H9 (cell line): ENCODE results near the gene PLD1. TPM values are rescaled to one million over a fixed set of nuclear protein-coding genes. Genes with fewer than 3 reads are reported as not detected.
A peak's percentile ranks its signal among the peaks of the same experiment; 100 is the strongest.

Experiments
- DNase-seq: peaks from one replicate; pipeline ENCODE4 v3.0.0-alpha.2; 2017
- H2AFZ ChIP-seq: one replicate; pipeline ENCODE4 v1.6.1; 2013; ENCODE audit warnings: mild to moderate bottlenecking, low read length, control low read depth, moderate library complexity
- H2AK5ac ChIP-seq: 2 replicates; pipeline ENCODE4 v1.6.1; 2013; ENCODE audit warnings: low read length, control low read depth, mixed read lengths; ENCODE audit not compliant: insufficient read length
- H2BK120ac ChIP-seq: one replicate; pipeline ENCODE4 v1.6.1; 2013; ENCODE audit warnings: low read depth, mild to moderate bottlenecking, low read length, control low read depth, inconsistent platforms; ENCODE audit not compliant: poor library complexity, severe bottlenecking
- H2BK12ac ChIP-seq: 2 replicates; pipeline ENCODE4 v1.6.1; 2013; ENCODE audit warnings: low read length, control low read depth, mixed read lengths, low read depth; ENCODE audit not compliant: insufficient read length
- H2BK15ac ChIP-seq: 2 replicates; pipeline ENCODE4 v1.6.1; 2013; ENCODE audit warnings: low read depth, low read length, control low read depth
- H2BK20ac ChIP-seq: one replicate; pipeline ENCODE4 v1.6.1; 2013; ENCODE audit warnings: low read depth, mild to moderate bottlenecking, low read length, control low read depth, inconsistent platforms; ENCODE audit not compliant: poor library complexity, severe bottlenecking
- H2BK5ac ChIP-seq: 2 replicates; pipeline ENCODE4 v1.6.1; 2013; ENCODE audit warnings: low read length, control low read depth, mixed read lengths; ENCODE audit not compliant: insufficient read length
- H3K14ac ChIP-seq: 2 replicates; pipeline ENCODE4 v1.6.1; 2013; ENCODE audit warnings: low read length, control low read depth; ENCODE audit not compliant: insufficient read depth
- H3K18ac ChIP-seq: 2 replicates; pipeline ENCODE4 v1.6.1; 2013; ENCODE audit warnings: low read depth, mild to moderate bottlenecking, mixed read lengths, low read length, control low read depth; ENCODE audit not compliant: insufficient read length
- H3K23ac ChIP-seq: 2 replicates; pipeline ENCODE4 v1.6.1; 2013; ENCODE audit warnings: low read length, control low read depth, mixed read lengths, low read depth; ENCODE audit not compliant: insufficient read length
- H3K23me2 ChIP-seq: 2 replicates; pipeline ENCODE4 v1.6.1; 2013; ENCODE audit warnings: low read depth, mild to moderate bottlenecking, mixed read lengths, low read length, control low read depth; ENCODE audit not compliant: insufficient read length, poor library complexity, severe bottlenecking
- H3K27ac ChIP-seq: 2 replicates; pipeline ENCODE4 v1.5.1; 2013; ENCODE audit warnings: low read length, control low read depth, mixed read lengths, low read depth; ENCODE audit not compliant: insufficient read length
- H3K27me3 ChIP-seq: 2 replicates; pipeline ENCODE4 v1.6.1; 2013; ENCODE audit warnings: low read length, control low read depth, inconsistent platforms; ENCODE audit not compliant: insufficient read depth
- H3K4ac ChIP-seq: 2 replicates; pipeline ENCODE4 v1.6.1; 2013; ENCODE audit warnings: low read depth, mild to moderate bottlenecking, control low read depth, inconsistent platforms, low read length, moderate library complexity
- H3K4me1 ChIP-seq: 2 replicates; pipeline ENCODE4 v1.6.1; 2013; ENCODE audit warnings: low read length, control low read depth, inconsistent platforms; ENCODE audit not compliant: insufficient read depth
- H3K4me2 ChIP-seq: 2 replicates; pipeline ENCODE4 v1.6.1; 2013; ENCODE audit warnings: low read length, control low read depth, mixed read lengths; ENCODE audit not compliant: insufficient read length, insufficient read depth
- H3K56ac ChIP-seq: 2 replicates; pipeline ENCODE4 v1.6.1; 2013; ENCODE audit warnings: low read depth, mild to moderate bottlenecking, mixed read lengths, low read length, control low read depth; ENCODE audit not compliant: insufficient read length
- H3K79me1 ChIP-seq: 2 replicates; pipeline ENCODE4 v1.6.1; 2013; ENCODE audit warnings: low read depth, mild to moderate bottlenecking, moderate library complexity, low read length, control low read depth, inconsistent platforms; ENCODE audit not compliant: insufficient read depth, poor library complexity, severe bottlenecking
- H3K79me2 ChIP-seq: 2 replicates; pipeline ENCODE4 v1.6.1; 2013; ENCODE audit warnings: low read length, control low read depth, inconsistent platforms; ENCODE audit not compliant: insufficient read depth
- H3K9ac ChIP-seq: 2 replicates; pipeline ENCODE4 v1.6.1; 2013; ENCODE audit warnings: low read length, control low read depth, mixed read lengths; ENCODE audit not compliant: insufficient read length; ENCODE audit errors: extremely low read depth
- H3K9me3 ChIP-seq: one replicate; pipeline ENCODE4 v1.6.1; 2013; ENCODE audit warnings: low read depth, low read length, inconsistent platforms; ENCODE audit not compliant: control insufficient read depth
- H3T11ph ChIP-seq: one replicate; pipeline ENCODE4 v1.6.1; 2013; ENCODE audit warnings: mild to moderate bottlenecking, low read length, control low read depth, inconsistent platforms
- H4K20me1 ChIP-seq: one replicate; pipeline ENCODE4 v1.6.1; 2013; ENCODE audit not compliant: control insufficient read depth, insufficient read length, insufficient read depth
- H4K5ac ChIP-seq: 2 replicates; pipeline ENCODE4 v1.6.1; 2013; ENCODE audit warnings: low read depth, mild to moderate bottlenecking, mixed read lengths, low read length, control low read depth; ENCODE audit not compliant: insufficient read length
- H4K8ac ChIP-seq: replicated peaks from 2 replicates; pipeline ENCODE4 v1.6.1; 2013; ENCODE audit warnings: low read length, control low read depth, mixed read lengths, low read depth; ENCODE audit not compliant: insufficient read length
- H4K91ac ChIP-seq: 2 replicates; pipeline ENCODE4 v1.6.1; 2013; ENCODE audit warnings: low read depth, mild to moderate bottlenecking, moderate library complexity, mixed read lengths, low read length, control low read depth; ENCODE audit not compliant: insufficient read length
- H3K27ac Mint-ChIP-seq, 3 experiments: 2 replicates in 2 of 3; 3 replicates in 1 of 3; pipeline ENCODE4 v1.8.0; 2020 to 2021; ENCODE audit warnings: mixed read lengths in 3 of 3, mild to moderate bottlenecking in 1 of 3, moderate library complexity in 1 of 3
- H3K27me3 Mint-ChIP-seq: 2 replicates; pipeline ENCODE4 v1.8.0; 2021; ENCODE audit warnings: low read depth, mild to moderate bottlenecking, moderate library complexity, mixed read lengths
- H3K36me3 Mint-ChIP-seq, 3 experiments: 2 replicates in 2 of 3; 3 replicates in 1 of 3; pipeline ENCODE4 v1.8.0; 2020 to 2021; ENCODE audit warnings: low read depth in 3 of 3, mixed read lengths in 3 of 3; ENCODE audit not compliant: insufficient read depth in 1 of 3
- H3K4me1 Mint-ChIP-seq, 2 experiments: 2 replicates each; pipeline ENCODE4 v1.8.0; 2020; ENCODE audit warnings: mixed read lengths in 2 of 2
- H3K4me3 Mint-ChIP-seq, 2 experiments: 2 replicates in 1 of 2; 3 replicates in 1 of 2; pipeline ENCODE4 v1.8.0; 2020 to 2021; ENCODE audit warnings: mild to moderate bottlenecking in 2 of 2, mixed read lengths in 2 of 2, moderate library complexity in 1 of 2
- H3K9me3 Mint-ChIP-seq, 2 experiments: 2 replicates in 1 of 2; 3 replicates in 1 of 2; pipeline ENCODE4 v1.8.0; 2020; ENCODE audit warnings: mild to moderate bottlenecking in 2 of 2, mixed read lengths in 2 of 2, moderate library complexity in 1 of 2
- CTCF ChIP-seq: fragments of 200-600 bp; sonication (generic); conservative IDR thresholded peaks from 3 replicates; pipeline ENCODE4 v1.8.0; 2021; ENCODE audit warnings: antibody characterized with exemption, mild to moderate bottlenecking
- WGBS: extraction: QIAGEN DNeasy Blood & Tissue Kit; methylation state at CpG from one replicate; pipeline ENCODE4 v1.1.7; 2013; ENCODE audit warnings: missing lambda C conversion rate, low lambda C conversion rate, mixed read lengths; ENCODE audit not compliant: insufficient read length; ENCODE audit errors: extremely low coverage; 5-methylcytosine and 5-hydroxymethylcytosine counted together
- total RNA-seq: library from RNA; stranded (reverse); gene quantifications from 2 replicates; pipeline ENCODE4 v1.2.1, GENCODE V29; 2021

The PLD1 gene
- total RNA-seq, 1 experiment from 2014 or later: 1.8 TPM

DNA sequence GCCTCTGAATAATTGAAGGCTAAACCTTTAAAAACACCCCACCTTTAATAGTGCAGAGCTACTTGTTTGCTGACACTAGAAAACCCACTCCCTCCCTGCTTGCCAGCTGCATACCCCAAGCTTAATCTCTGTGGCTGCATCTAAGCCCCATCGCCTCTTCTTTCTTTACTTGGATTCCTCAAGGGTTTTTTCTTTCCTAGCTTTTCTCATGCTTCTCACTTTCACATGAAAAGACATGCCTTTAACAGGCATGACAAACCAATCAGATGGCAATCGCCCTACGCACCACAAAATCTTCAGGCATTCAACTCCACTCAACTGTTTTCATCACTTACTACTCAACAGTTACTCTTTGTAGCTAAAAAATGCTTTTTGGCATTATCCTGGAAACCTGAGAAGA is 77.5 kb downstream of the PLD1 start:
- Histone ChIP-seq H3K27me3 (no peaks in the 10 kb centered on the region), H3K4ac (no peak overlapping the region), H3K27ac (no peak overlapping the region), H3K79me2 (no peaks in the 10 kb centered on the region), H2BK120ac (no peak overlapping the region), H2BK5ac (no peak overlapping the region), H2BK20ac (no peak overlapping the region), H3K4me1 (peaks cover 2% of the 10 kb centered on the region; the same call in 1 of the 2 replicates), H4K5ac (no peak overlapping the region), H3T11ph (no peak overlapping the region), H3K9ac (no peak overlapping the region), H3K56ac (no peak overlapping the region), H2AFZ (no peak overlapping the region), H4K20me1 (no peaks in the 10 kb centered on the region), H4K8ac (no peak overlapping the region), H3K18ac (no peak overlapping the region), H4K91ac (no peak overlapping the region), H3K23me2 (no peaks in the 10 kb centered on the region), H3K79me1 (no peaks in the 10 kb centered on the region), H3K23ac (no peak overlapping the region), H3K14ac (no peak overlapping the region), H3K4me2 (no peak overlapping the region), H2BK12ac (no peak overlapping the region), H2AK5ac (no peak overlapping the region), H2BK15ac (no peak overlapping the region), H3K9me3 (no peaks in the 10 kb centered on the region)
- no peak for DNase-seq
- no peak overlapping the region for H3K4me3 Mint-ChIP-seq
- WGBS: no CpG with 5 or more reads among the region's 3 CpGs
- peak overlapping the region in 1 of 3 experiments; percentile 57; a peak in 1 of 7 replicates for H3K27ac Mint-ChIP-seq
- TF ChIP-seq CTCF: no peak
- H3K9me3 Mint-ChIP-seq: no peaks in the 10 kb centered on the region; a peak in 1 of 5 replicates
- H3K36me3 Mint-ChIP-seq: no peaks in the 10 kb centered on the region
- peaks cover 18 to 19% of the 10 kb centered on the region in 2 experiments for H3K4me1 Mint-ChIP-seq
- no peaks in the 10 kb centered on the region for H3K27me3 Mint-ChIP-seq
